ENCODE measurements around the gene UBE2U. TPM values are rescaled to one million over a fixed set of nuclear protein-coding genes. Genes with fewer than 3 reads are reported as not detected.

UBE2U gene, protein sequence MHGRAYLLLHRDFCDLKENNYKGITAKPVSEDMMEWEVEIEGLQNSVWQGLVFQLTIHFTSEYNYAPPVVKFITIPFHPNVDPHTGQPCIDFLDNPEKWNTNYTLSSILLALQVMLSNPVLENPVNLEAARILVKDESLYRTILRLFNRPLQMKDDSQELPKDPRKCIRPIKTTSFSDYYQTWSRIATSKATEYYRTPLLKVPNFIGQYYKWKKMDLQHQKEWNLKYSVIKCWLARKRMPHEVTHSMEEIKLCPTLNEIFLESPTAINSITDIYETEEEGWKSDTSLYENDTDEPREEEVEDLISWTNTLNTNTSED
- not detected in 2 replicates for total RNA-seq

DNA sequence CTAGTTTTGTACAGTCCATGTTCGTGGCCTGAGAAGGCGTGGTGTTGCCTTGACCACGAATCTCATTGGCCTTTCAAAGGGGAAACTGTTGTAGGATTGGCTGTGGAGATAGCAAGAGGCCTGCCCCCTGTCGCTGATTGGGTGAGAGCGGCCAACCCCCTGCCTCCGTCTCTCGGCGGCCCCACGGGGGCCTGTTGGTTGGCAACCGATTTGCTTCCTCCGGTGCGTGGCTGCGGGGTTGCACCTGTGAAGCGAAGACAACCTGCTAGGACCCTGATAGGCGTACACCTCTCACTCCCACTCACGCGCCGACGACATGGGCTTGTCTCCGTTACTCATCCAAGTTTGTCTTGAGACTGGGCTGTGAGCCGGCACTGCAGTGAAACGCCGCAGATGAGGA is at the start of gene UBE2U:
Gene UBE2U, plus strand, starts transcription at position 204 of the 400 bp plus-strand sequence. CDS start 428 bp downstream, outside the sequence.

